GM12873 (cell line): ENCODE measurements around the gene MSH2.

Experiments
- CTCF ChIP-seq: IDR thresholded peaks from 2 replicates; pipeline ENCODE4 v1.5.1; 2012; ENCODE audit warnings: low read depth, mild to moderate bottlenecking, moderate library complexity, low read length, control low read depth; ENCODE audit not compliant: insufficient read depth; ENCODE audit errors: missing control alignments

Gene MSH2

GRCh38 chr2:47401789-47402554, 984 bp upstream of the MSH2 start:
- no peak for TF ChIP-seq CTCF

GRCh38 chr2:47402555-47402804, 476 bp upstream of the MSH2 start:
- TF ChIP-seq CTCF: no peak

- TF ChIP-seq CTCF: no peak
These were observed 745 bp downstream of the MSH2 start for GRCh38 chr2:47403609-47404193.

- no peak for TF ChIP-seq CTCF
These were observed 1.4 kb downstream of the MSH2 start for GRCh38 chr2:47404356-47404755.

GRCh38 chr2:47405757-47406156, 2.8 kb downstream of the MSH2 start:
- no peak for TF ChIP-seq CTCF

GRCh38 chr2:47414682-47415458, 11.9 kb downstream of the MSH2 start:
- TF ChIP-seq CTCF: no peak

GRCh38 chr2:47420214-47420613, 17.3 kb downstream of the MSH2 start:
- no peak for TF ChIP-seq CTCF
